ENCODE data around the gene CRB1. TPM values are rescaled to one million over a fixed set of nuclear protein-coding genes. Genes with fewer than 3 reads are reported as not detected.

The CRB1 gene
- total and polyA plus RNA-seq, 4 donors: 0.03 to 0.55 (median 0.30) TPM

DNA sequence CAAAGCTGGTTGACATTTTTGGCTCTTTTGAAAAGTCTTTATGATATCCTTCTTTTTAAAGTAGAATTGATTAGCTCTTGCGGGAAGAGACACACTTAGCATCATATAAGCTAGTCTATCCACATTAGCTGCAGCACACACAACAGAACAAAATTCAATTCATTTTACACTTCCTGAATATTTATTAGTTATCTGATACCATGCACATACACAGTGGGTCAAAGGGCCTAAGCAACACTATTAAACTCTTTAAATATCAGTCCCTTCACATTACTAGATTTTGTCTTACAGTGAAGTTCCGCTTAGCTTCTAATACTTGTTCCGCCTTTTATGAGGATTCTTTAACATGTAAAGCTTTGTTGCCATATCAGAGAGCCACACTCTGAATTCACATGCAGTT is 169.5 kb downstream of the CRB1 start:
- no peaks in the 10 kb centered on the region for H3K27me3 ChIP-seq (ENCODE audit: control insufficient read depth in 3 of 3, insufficient read depth in 3 of 3, low read length in 2 of 3)
- no peaks in the 10 kb centered on the region for H3K36me3 ChIP-seq (ENCODE audit: control insufficient read depth in 4 of 4, insufficient read depth in 4 of 4, low read length in 4 of 4)
- H3K4me3 ChIP-seq: no peak overlapping the region
- H3K27ac ChIP-seq (ENCODE audit: low read depth in 1 of 2, low read length in 1 of 2): no peak overlapping the region
- no peaks in the 10 kb centered on the region for H3K9me3 ChIP-seq (ENCODE audit: control insufficient read depth in 4 of 4, insufficient read depth in 3 of 4, low read length in 3 of 4)
- peaks cover 0 to 31% (median 0%) of the 10 kb centered on the region in 5 donors for H3K4me1 ChIP-seq (ENCODE audit: control insufficient read depth in 5 of 5, insufficient read depth in 5 of 5, low read length in 5 of 5)
- TF ChIP-seq, protein P1, sequence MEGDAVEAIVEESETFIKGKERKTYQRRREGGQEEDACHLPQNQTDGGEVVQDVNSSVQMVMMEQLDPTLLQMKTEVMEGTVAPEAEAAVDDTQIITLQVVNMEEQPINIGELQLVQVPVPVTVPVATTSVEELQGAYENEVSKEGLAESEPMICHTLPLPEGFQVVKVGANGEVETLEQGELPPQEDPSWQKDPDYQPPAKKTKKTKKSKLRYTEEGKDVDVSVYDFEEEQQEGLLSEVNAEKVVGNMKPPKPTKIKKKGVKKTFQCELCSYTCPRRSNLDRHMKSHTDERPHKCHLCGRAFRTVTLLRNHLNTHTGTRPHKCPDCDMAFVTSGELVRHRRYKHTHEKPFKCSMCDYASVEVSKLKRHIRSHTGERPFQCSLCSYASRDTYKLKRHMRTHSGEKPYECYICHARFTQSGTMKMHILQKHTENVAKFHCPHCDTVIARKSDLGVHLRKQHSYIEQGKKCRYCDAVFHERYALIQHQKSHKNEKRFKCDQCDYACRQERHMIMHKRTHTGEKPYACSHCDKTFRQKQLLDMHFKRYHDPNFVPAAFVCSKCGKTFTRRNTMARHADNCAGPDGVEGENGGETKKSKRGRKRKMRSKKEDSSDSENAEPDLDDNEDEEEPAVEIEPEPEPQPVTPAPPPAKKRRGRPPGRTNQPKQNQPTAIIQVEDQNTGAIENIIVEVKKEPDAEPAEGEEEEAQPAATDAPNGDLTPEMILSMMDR (IDR thresholded peaks at IDR 0.05; ENCODE audit: control extremely low read depth, extremely low read depth): no peak
- 93 to 95% methylated on average over 3 of the region's 3 CpGs for WGBS, 2 donors
- H3K9ac ChIP-seq (ENCODE audit: insufficient read depth in 1 of 2, low read length in 2 of 2): no peak overlapping the region
- ATAC-seq (ENCODE audit: insufficient read depth, low FRiP score) (no peak), DNase-seq (no peak)

DNA sequence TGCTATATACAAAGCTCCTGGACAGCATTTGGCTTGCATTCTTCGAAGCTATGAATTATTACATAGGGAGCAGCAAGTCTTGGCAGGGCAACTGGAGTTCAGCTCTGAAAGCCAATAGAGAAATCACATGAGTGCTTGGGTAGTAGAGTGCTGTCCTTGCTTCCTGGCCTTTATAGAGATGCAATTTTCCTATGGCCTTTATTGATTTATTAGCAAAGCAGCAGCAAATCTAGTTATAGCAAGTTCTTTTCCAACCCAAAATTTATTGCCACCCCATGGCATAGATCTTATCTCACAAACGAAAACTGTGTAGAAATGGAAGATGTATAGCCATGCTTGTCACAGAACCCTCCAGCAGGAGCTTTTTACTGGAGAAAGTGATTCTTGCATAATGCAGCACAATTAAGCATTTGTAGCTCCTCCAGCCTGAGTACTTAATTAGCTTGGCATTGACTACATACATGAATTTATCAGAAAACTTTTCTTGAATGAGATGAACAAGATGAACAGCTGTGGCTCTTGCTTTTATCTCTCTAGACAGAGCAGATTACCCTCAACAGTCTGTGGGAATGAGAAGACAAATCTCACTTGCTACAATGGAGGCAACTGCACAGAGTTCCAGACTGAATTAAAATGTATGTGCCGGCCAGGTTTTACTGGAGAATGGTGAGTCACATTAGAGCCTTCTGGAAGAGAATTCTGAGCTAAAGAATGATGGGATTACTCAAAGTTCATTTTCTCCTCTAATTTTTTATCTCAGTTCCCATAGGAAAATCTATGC is 170.1 kb downstream of the CRB1 start:
- Histone ChIP-seq H3K9me3 (ENCODE audit: control insufficient read depth in 4 of 4, insufficient read depth in 3 of 4, low read length in 3 of 4) (no peaks in the 10 kb centered on the region), H3K27me3 (ENCODE audit: control insufficient read depth in 3 of 3, insufficient read depth in 3 of 3, low read length in 2 of 3) (no peaks in the 10 kb centered on the region), H3K4me3 (no peak overlapping the region), H3K4me1 (ENCODE audit: control insufficient read depth in 5 of 5, insufficient read depth in 5 of 5, low read length in 5 of 5) (peaks cover 0 to 33% (median 0%) of the 10 kb centered on the region in 5 donors), H3K9ac (ENCODE audit: insufficient read depth in 1 of 2, low read length in 2 of 2) (no peak overlapping the region), H3K36me3 (ENCODE audit: control insufficient read depth in 4 of 4, insufficient read depth in 4 of 4, low read length in 4 of 4) (no peaks in the 10 kb centered on the region), H3K27ac (ENCODE audit: low read depth in 1 of 2, low read length in 1 of 2) (no peak overlapping the region)
- no peak for ATAC-seq (ENCODE audit: insufficient read depth, low FRiP score)
- TF ChIP-seq, protein P1 (IDR thresholded peaks at IDR 0.05; ENCODE audit: control extremely low read depth, extremely low read depth): no peak
- DNase-seq: peak; percentile 49 to 79 (median 72)
- WGBS, 2 donors: 46 to 55% methylated on average over 3 of the region's 3 CpGs

DNA sequence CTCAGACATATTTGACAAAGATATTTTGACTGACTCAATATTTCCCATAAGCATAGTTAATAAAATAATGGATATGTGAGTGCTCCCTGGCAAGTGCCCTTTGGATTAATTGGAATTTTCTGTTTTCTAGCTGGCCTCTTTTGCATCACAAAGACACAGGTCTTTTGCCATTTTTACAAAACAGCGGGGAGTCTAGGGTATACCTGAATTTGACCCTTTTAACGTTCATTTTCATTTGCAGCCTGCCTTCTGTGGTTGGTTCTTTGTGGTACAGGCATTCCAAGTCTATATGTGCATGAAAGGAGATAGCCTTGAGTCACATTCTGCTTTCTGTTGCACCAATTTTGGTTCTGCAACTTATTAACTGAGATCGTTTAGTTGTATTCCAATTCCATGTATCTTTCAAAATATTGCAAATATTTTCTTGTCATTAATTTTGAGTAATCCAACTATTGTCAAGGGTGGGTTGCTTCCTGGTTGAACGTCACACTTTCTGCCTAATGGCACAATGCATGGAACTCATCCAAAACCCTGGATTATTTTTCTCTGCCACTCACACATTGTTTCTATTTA is 171.7 kb downstream of the CRB1 start:
- no peak overlapping the region for H3K27ac ChIP-seq (ENCODE audit: low read depth in 1 of 2, low read length in 1 of 2)
- TF ChIP-seq, protein P1 (IDR thresholded peaks at IDR 0.05; ENCODE audit: control extremely low read depth, extremely low read depth): no peak
- ATAC-seq (ENCODE audit: insufficient read depth, low FRiP score): no peak
- no peak overlapping the region for H3K9ac ChIP-seq (ENCODE audit: insufficient read depth in 1 of 2, low read length in 2 of 2)
- DNase-seq: no peak
- no peaks in the 10 kb centered on the region for H3K36me3 ChIP-seq (ENCODE audit: control insufficient read depth in 4 of 4, insufficient read depth in 4 of 4, low read length in 4 of 4)
- 63 to 72% methylated on average over 4 of the region's 4 CpGs for WGBS, 2 donors
- no peak overlapping the region for H3K4me3 ChIP-seq
- no peaks in the 10 kb centered on the region for H3K9me3 ChIP-seq (ENCODE audit: control insufficient read depth in 4 of 4, insufficient read depth in 3 of 4, low read length in 3 of 4)
- peaks cover 0 to 33% (median 0%) of the 10 kb centered on the region in 5 donors for H3K4me1 ChIP-seq (ENCODE audit: control insufficient read depth in 5 of 5, insufficient read depth in 5 of 5, low read length in 5 of 5)
- no peaks in the 10 kb centered on the region for H3K27me3 ChIP-seq (ENCODE audit: control insufficient read depth in 3 of 3, insufficient read depth in 3 of 3, low read length in 2 of 3)

Data from lung (tissue), 12 donors.